Measurements from ENCODE around the gene SIM1.

SIM1 gene

DNA sequence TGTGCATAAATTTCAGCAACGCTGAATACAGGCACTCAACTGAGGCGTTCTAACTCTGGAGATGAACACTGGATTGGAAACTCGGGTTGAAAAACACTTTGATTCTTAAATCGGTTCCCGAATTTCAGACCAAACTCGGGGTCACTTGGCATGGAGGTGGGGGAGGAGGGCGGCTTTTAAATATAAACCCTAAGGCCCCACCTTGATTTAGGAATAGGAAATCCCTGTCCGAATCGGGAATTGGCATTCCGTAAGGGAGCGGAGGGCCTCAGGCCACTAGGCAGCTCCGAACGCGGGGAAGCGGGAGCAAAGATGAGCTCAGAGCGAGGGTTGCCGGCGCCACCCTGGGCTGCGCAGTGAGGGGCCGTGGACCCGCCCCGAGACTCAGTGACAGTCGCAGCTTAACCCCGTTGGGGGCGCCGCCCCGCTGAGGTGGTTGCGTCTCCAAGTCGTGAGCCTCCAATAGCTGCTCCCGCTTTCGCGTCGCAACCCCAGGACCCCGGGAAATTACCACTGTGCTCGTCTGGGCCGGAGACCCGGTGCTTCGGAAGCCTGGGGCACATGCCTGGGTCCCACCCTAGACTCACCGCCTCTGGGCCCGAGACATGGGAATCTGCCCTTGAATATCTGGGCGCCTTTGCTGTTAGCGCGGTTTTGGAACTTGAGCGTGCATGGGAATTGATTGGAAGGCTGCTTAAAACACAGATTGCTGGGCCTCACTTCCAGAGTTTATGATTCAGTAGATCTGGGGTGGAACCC lies 4.6 kb upstream of the SIM1 start:
- no peak for DNase-seq (ENCODE audit: insufficient read length)
- TF ChIP-seq TAF1 (IDR thresholded peaks at IDR 0.05; ENCODE audit: borderline replicate concordance, low read depth, low read length) = no peak
- no peak for TF ChIP-seq POLR2AphosphoS5 (IDR thresholded peaks at IDR 0.05; ENCODE audit: low read depth, low read length)
- TF ChIP-seq POLR2A (IDR thresholded peaks at IDR 0.05; ENCODE audit: low read depth, low read length) = no peak
- FAIRE-seq = no peak

DNA sequence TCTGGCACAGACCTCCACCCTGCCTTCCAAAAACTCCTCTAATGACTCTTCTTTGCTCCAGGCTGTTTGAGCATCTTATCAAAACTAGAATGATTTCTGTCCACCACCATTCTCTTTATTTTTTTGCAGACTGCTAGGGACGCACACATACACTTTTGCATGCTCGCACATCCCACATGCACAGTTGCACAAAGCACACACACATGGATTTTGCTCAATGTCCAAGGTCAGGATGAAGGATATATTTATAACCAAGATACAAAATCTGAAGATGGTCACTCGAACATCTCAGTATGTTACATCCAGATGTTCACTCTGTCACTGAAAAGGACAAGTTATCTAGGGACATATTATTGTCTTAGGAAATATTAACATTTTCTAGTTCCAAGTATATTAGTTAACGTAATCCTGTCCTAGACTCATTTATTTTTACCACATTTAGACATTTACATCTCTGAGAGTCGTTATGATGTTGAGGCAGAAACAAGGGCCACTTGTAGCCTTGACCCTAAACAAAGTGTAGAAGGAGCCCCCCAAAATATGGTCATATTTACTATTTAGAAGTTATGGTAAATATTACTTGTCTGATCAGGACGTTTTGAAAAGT lies 3.4 kb upstream of the SIM1 start:
- no peak for TF ChIP-seq POLR2A (IDR thresholded peaks at IDR 0.05; ENCODE audit: low read depth, low read length)
- no peak for FAIRE-seq
- no peak for DNase-seq (ENCODE audit: insufficient read length)

DNA sequence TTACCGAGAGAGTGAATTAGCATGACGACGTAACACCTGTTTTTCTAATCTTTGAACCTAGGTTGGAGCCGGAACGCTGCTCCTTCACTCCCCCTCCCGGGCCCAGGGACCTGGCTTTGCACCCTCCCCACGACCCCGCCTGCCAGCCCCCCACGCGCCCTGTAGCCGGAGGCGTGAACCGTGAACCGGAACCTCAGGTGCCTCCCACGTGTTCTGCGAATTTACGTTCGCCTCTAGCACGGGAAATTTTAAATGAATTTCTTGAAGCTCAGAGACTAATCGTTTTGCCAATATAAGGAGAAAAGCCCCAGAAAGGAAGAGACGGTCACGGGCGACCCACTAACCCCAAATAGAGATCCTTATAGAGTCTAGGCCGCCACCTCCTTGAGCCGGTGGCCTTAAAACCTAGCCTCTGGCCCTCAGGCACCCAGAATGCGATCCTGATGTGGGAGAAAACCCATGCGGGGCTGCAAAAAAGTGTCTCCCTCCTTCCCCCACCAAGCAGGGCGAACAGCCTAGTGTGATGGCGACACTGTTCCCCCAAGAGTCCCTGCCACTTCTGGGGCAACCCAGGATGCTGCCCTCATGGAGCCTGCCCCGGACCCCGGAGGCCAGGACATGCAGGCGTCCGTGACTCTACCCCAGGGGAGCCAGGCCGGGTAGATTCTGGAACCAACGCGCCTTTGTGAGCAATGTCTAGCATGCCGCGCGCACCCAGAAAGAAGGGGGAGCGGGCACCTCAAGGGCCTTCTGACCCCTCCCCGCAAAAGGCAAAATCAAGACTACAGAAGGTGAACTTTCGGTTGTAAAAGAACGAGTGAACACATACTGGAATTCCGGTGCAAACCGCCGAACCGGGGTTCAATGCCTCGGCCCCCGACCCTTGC lies 2.7 kb upstream of the SIM1 start:
- TF ChIP-seq POLR2A (IDR thresholded peaks at IDR 0.05; ENCODE audit: low read depth, low read length) (no peak), POLR2AphosphoS5 (IDR thresholded peaks at IDR 0.05; ENCODE audit: low read depth, low read length) (no peak)
- no peak for DNase-seq (ENCODE audit: insufficient read length)
- FAIRE-seq = no peak

DNA sequence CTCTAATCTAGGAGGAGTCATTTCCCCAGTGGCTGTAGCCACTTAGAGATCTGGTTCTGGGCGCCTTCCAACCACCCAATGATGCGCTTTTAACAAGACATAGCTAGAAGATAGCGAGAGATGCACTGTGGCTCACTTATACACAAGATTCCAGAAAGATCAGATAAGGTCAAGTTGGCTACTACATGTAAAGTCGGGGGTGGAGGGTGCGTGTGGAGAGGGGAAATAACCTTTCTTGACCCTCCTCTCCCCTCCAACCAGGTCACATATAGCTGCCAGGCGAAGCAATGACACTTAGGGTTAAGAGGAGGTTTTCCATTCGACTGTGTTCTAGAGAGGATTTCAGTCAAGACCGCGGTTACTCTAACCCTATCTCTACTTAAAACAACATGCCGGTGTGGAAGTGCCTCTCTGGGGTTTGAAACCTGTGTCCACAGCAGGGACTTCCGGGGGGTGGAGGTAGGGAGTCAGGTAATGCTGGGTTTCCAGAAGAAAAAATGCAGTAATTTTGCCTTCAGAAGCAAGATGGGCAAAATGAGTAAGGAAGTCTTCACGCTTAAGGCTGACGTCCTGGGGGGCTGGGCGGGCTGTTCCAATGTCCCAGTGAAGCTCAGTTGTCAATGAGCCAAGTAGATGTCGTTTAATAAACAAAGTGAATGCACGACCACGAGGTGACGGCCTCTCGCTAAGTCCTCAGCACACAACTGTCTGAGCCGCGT lies 1.8 kb upstream of the SIM1 start:
- no peak for TF ChIP-seq POLR2A (IDR thresholded peaks at IDR 0.05; ENCODE audit: low read depth, low read length)
- TF ChIP-seq TAF1 (IDR thresholded peaks at IDR 0.05; ENCODE audit: borderline replicate concordance, low read depth, low read length) = no peak
- TF ChIP-seq POLR2AphosphoS5 (IDR thresholded peaks at IDR 0.05; ENCODE audit: low read depth, low read length) = no peak
- FAIRE-seq (no peak), DNase-seq (ENCODE audit: insufficient read length) (no peak)

DNA sequence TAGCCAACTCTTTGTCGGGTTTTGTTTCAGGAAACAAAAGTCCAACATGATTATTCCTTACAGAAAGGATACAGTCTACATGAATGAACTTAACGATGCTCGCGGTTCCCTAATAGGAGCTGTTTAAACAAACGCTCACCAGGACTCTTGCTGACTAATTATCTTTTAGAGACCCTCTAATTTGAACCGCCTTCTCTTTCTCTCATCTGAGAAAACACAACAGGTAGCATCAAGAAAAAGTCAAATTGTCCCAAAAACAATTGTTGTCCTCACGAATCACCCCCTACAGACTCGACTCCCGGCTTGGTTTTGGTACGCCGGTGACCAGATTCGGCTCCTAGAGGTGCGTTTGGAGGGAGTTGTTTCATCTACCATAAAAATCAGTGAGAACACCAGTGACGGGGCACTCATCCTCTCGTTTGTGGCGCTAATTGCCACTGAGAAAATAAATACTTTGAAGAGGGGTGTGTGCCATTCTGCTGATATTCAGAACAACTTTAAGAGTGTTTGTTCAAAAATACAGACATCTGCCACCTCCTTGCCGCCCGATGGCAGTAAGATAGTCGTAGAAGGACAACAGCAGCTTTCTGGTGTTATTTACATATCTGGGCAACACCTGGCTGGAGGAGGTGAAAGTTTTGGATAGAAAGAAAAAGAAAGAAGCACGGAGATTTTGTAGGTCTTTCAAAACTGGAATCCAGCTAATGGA lies 1.1 kb upstream of the SIM1 start:
- no peak for FAIRE-seq
- no peak for DNase-seq (ENCODE audit: insufficient read length)
- TF ChIP-seq TAF1 (IDR thresholded peaks at IDR 0.05; ENCODE audit: borderline replicate concordance, low read depth, low read length) (no peak), POLR2AphosphoS5 (IDR thresholded peaks at IDR 0.05; ENCODE audit: low read depth, low read length) (no peak), POLR2A (IDR thresholded peaks at IDR 0.05; ENCODE audit: low read depth, low read length) (no peak)

DNA sequence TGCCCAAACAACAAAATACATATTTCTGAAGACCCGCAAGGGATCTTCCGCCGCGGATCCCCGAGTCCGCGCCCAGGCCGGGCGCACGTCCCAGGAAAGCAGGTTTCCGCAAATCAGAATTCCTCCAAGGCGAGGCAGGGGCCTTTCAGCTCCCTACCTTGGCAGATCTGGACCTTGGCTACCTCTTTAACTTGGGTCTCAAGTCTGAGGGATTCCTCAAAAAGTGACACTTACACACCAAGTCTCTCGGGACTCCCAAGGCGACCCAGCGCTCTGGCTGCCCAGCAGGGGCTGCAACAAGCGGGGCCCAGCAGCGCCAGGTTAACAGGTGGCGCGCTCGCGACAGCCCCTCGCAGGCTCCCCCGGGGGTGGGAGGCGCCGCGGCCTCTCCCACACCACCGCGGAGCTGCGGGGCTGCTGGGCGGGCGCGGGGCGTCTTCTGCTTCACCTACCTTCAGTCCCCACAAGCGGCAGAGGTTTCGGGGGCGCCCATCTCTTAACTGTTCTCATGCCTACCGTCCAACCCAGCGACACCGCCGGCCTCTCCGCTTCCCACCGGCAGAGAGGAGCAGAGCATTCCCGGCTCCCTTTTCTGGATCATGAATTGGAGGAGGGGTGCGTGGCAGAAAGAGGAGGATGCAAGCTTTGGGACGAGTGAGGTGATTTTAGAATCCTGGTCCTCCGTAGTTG lies 414 bp downstream of the SIM1 start:
- no peak for DNase-seq (ENCODE audit: insufficient read length)
- no peak for TF ChIP-seq POLR2AphosphoS5 (IDR thresholded peaks at IDR 0.05; ENCODE audit: low read depth, low read length)
- no peak for TF ChIP-seq TAF1 (IDR thresholded peaks at IDR 0.05; ENCODE audit: borderline replicate concordance, low read depth, low read length)
- no peak for TF ChIP-seq POLR2A (IDR thresholded peaks at IDR 0.05; ENCODE audit: low read depth, low read length)
- FAIRE-seq = no peak

DNA sequence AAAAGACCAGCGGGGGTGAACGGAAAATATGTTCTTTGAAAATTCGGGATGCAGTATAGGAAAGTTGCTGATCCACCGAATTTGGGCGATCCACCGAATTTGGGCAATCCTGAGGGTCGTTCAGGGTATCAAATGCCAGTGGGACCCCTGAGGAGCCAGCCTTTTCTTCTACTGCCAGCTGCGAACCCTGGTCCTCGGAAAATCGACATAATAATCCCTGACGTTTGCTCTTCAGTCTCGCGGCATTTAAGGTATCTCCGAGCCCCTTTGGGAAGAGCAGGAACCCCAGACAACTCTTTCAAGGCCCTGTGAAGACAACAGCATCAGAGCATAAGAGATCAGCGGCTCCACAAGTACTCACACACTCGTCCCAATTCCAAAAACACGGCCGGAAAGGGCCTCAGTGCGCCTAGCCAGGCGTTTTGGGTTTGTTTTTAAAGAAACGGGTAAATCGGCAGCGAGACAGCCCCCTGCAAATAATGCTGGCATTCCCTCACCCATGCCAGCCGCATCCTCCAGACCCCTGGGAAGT lies 1.0 kb downstream of the SIM1 start:
- no peak for DNase-seq (ENCODE audit: insufficient read length)
- TF ChIP-seq TAF1 (IDR thresholded peaks at IDR 0.05; ENCODE audit: borderline replicate concordance, low read depth, low read length) (no peak), POLR2A (IDR thresholded peaks at IDR 0.05; ENCODE audit: low read depth, low read length) (no peak), POLR2AphosphoS5 (IDR thresholded peaks at IDR 0.05; ENCODE audit: low read depth, low read length) (no peak)
- no peak for FAIRE-seq

DNA sequence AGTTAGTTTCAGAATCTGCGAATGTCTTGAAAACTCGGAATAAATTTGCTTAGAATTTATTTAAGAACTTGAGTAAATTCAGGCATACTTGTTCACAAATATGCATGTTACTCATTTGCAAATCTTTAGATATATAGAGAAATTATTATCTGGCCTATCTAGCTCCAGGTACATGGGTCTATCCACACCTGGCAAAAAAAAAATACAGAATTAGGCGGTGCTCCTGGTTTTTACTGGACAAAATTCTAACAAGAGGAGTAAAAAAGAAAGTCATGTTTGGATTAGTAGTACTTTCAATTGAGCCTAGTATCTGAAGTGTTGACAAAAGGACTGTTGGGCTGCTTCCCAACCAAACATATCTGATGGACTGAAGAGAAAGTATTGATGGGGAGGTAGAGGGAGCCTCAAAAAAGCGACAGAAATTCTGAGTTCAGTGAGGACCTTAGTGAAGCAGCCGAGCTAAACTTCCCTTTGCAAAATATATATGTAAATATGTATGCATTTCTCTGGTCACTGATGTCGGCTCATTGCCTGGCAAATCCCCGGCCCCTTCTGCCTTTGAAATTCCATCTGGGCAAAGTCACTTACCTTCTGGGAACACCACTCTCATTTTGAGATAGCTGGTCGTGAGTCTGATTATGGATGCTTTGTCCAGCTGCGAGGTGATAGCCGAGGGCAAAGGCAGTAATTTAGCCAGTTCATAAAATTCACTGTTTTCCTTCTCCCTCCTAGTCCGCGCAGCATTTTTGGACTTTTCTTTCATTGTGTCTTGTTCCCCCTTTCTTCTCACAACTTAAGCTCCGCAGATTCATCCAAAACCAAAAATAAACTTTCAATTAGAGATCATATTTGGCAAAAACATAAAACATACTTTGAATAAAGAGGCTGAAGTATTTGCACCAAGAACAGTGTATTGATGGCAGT lies 1.8 kb downstream of the SIM1 start:
- TF ChIP-seq POLR2AphosphoS5 (IDR thresholded peaks at IDR 0.05; ENCODE audit: low read depth, low read length) (no peak), TAF1 (IDR thresholded peaks at IDR 0.05; ENCODE audit: borderline replicate concordance, low read depth, low read length) (no peak)
- FAIRE-seq (no peak), DNase-seq (ENCODE audit: insufficient read length) (no peak)

DNA sequence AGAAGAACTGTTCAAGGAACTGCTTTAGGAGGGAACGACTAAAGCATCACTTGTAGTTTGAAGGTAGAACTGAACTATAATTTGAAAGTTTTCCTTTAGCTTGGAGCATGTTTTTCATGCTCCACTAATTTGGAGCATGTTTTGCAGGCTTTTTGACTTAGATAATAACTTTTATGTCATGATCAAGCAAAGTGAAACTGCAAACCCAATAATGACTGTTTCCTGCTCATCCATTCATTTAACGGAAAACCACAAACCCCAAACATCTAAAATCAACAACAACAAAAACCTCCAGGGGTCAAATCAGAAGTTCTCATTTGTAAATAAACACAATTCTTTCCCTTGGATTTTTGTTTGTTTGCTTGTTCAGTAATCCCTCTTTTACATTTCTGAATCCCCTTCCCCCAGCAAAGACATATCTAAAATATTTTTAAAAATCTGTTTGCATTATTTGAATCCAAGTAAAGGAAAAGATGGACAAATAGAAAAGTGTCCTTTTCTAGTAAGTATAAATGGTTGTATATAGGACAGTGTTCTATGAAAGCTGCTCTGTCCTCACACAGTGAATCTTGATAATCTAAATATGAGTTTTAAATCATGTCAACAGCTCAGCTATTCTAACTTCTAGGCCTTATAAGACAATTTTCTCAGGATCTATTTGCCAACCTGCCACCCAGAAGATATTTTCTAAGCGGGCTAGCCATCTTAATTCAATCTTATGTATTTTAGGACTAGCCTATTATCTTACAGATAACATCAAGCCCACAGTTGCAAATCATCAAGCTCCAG lies 2.6 kb downstream of the SIM1 start:
- no peak for FAIRE-seq
- DNase-seq (ENCODE audit: insufficient read length) = no peak
- TF ChIP-seq POLR2AphosphoS5 (IDR thresholded peaks at IDR 0.05; ENCODE audit: low read depth, low read length) (no peak), TAF1 (IDR thresholded peaks at IDR 0.05; ENCODE audit: borderline replicate concordance, low read depth, low read length) (no peak), POLR2A (IDR thresholded peaks at IDR 0.05; ENCODE audit: low read depth, low read length) (no peak)
